ENCODE data around the gene L3MBTL4.

The L3MBTL4 gene

GRCh38 chr18:6039055-6039454 lies 375.7 kb downstream of the L3MBTL4 start:
- TF ChIP-seq GATA2 (IDR thresholded peaks at IDR 0.05; ENCODE audit: low read depth, low read length) (no peak), GATA3 (IDR thresholded peaks at IDR 0.05; ENCODE audit: low read depth, low read length) (no peak)

DNA sequence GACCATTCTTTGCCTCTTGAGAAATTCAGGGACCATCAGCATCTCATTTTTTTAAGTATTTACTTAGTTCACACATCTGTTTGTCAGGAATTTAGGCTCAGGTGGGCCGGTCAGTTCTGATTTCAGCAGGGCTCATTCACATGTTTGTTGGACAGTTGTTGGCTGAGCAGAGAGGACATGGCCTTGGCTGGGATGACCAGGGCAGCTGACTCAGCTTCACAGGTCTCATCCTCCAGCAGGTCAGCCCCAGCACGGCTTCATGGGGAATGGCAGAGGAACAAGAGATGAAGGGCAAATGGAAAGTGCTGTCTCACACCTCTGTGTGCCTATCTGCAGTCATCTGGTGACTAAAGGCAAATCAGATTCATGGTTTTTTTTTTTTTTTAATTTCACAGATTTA lies 383.3 kb downstream of the L3MBTL4 start:
- TF ChIP-seq GATA2 (IDR thresholded peaks at IDR 0.05; ENCODE audit: low read depth, low read length) (no peak), GATA3 (IDR thresholded peaks at IDR 0.05; ENCODE audit: low read depth, low read length) (no peak)

GRCh38 chr18:6031002-6031401 lies 383.7 kb downstream of the L3MBTL4 start:
- TF ChIP-seq GATA2 (IDR thresholded peaks at IDR 0.05; ENCODE audit: low read depth, low read length): no peak
- no peak for TF ChIP-seq GATA3 (IDR thresholded peaks at IDR 0.05; ENCODE audit: low read depth, low read length)

GRCh38 chr18:6024745-6025248 lies 389.9 kb downstream of the L3MBTL4 start:
- no peak for TF ChIP-seq GATA3 (IDR thresholded peaks at IDR 0.05; ENCODE audit: low read depth, low read length)
- no peak for TF ChIP-seq GATA2 (IDR thresholded peaks at IDR 0.05; ENCODE audit: low read depth, low read length)

- TF ChIP-seq GATA3 (IDR thresholded peaks at IDR 0.05; ENCODE audit: low read depth, low read length): no peak
- no peak for TF ChIP-seq GATA2 (IDR thresholded peaks at IDR 0.05; ENCODE audit: low read depth, low read length)
Observed at GRCh38 chr18:6023551-6023950, 391.2 kb downstream of the L3MBTL4 start.

GRCh38 chr18:6022845-6023244 lies 391.9 kb downstream of the L3MBTL4 start:
- TF ChIP-seq GATA2 (IDR thresholded peaks at IDR 0.05; ENCODE audit: low read depth, low read length) (no peak), GATA3 (IDR thresholded peaks at IDR 0.05; ENCODE audit: low read depth, low read length) (no peak)

- TF ChIP-seq GATA3 (IDR thresholded peaks at IDR 0.05; ENCODE audit: low read depth, low read length) (no peak), GATA2 (IDR thresholded peaks at IDR 0.05; ENCODE audit: low read depth, low read length) (no peak)
Observed at GRCh38 chr18:6022074-6022444, 392.7 kb downstream of the L3MBTL4 start.

- TF ChIP-seq GATA2 (IDR thresholded peaks at IDR 0.05; ENCODE audit: low read depth, low read length) (no peak), GATA3 (IDR thresholded peaks at IDR 0.05; ENCODE audit: low read depth, low read length) (no peak)
Observed at GRCh38 chr18:6021306-6022073, 393.2 kb downstream of the L3MBTL4 start.

DNA sequence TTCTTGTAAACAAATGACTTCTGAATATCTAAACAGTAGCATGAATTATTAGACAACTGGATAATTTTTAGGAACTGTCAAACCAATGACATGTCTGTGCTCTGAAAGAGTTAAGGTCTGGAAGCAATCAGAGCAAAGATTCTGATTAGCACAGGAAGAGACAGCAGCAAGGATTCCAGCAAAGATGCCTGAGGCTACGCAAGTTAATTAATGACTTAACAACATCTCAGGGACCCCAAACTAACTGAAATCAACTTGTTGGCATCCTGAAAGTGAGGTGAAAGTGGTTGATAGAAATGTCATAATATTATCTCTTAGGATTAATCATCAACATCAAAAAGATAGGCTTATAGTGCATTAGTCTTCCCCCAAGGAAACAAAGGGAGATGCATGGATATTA lies 396.0 kb downstream of the L3MBTL4 start:
- TF ChIP-seq GATA2 (IDR thresholded peaks at IDR 0.05; ENCODE audit: low read depth, low read length): no peak

DNA sequence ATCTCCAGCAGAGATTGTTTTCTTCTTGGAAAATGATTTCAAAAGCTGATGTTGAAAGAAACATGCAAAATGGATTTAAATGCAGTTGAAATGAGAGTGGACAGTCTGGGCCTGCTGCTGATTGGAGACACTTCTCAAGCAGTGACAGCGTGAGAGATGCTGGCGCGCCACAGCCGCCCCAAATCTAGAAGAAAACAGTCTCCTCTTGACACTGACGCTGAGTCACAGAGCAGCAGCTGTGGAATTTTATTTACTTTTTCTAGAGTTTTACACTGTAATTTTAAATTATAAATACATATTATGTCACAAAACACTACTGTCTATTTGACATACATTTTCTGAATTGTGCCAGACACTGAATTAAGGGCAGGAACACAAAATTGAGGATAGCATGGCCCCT lies 397.5 kb downstream of the L3MBTL4 start:
- TF ChIP-seq GATA3 (IDR thresholded peaks at IDR 0.05; ENCODE audit: low read depth, low read length) (no peak), GATA2 (IDR thresholded peaks at IDR 0.05; ENCODE audit: low read depth, low read length) (no peak)

DNA sequence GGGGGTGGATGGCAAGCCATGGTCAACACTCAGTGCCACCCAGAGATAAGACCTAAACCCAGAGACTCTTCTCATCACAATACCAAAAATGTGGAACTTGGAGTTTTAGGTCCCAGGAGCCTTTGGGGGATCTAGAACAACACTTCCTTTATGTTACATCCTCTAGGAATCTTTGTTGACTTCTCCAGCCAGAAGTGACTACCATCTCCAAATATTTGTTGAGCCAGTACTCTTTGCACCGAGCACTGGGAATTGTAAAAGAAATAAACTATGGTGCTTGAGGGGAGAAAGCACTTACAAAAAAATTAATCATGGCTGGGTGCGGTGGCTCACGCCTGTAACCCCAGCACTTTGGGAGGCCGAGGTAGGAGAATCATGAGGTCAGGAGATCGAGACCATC lies 399.3 kb downstream of the L3MBTL4 start:
- no peak for TF ChIP-seq GATA2 (IDR thresholded peaks at IDR 0.05; ENCODE audit: low read depth, low read length)
- no peak for TF ChIP-seq GATA3 (IDR thresholded peaks at IDR 0.05; ENCODE audit: low read depth, low read length)

DNA sequence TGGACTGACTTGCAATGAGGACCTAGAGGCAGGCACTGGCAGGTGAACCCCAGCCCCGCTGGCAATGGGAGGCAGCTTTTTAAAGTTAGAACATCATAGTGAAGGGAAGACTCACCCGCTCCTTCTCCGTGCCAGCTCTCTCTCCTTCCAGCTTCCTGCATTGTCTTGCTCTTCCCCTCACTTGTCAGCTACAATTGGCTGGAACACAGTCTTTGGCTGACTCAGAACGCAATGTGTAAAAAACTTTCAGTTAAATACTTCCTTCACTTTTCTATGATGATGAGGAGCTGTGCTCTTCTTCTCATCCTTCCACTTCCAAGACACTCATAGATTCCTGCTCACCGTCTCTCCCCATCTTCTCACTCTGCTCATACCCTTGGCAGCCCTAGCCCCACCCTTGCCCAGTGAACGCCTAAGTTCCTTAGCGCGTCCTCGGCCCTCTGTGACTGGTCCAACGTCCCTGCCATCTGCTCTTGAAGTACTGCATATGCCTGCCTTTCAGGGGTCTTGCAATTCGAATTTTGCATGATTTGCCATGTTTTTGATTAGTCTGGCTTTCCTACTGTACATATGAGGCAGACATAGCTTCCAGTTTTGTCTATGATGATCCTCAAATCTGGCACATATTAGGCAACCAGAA lies 401.4 kb downstream of the L3MBTL4 start:
- TF ChIP-seq GATA2 (IDR thresholded peaks at IDR 0.05; ENCODE audit: low read depth, low read length): no peak
- TF ChIP-seq GATA3 (IDR thresholded peaks at IDR 0.05; ENCODE audit: low read depth, low read length): no peak

- TF ChIP-seq GATA2 (IDR thresholded peaks at IDR 0.05; ENCODE audit: low read depth, low read length): no peak
- no peak for TF ChIP-seq GATA3 (IDR thresholded peaks at IDR 0.05; ENCODE audit: low read depth, low read length)
Observed at GRCh38 chr18:6010921-6011320, 403.8 kb downstream of the L3MBTL4 start.

GRCh38 chr18:6010284-6010683 lies 404.4 kb downstream of the L3MBTL4 start:
- TF ChIP-seq GATA2 (IDR thresholded peaks at IDR 0.05; ENCODE audit: low read depth, low read length): no peak
- no peak for TF ChIP-seq GATA3 (IDR thresholded peaks at IDR 0.05; ENCODE audit: low read depth, low read length)

GRCh38 chr18:6009756-6010155 lies 405.0 kb downstream of the L3MBTL4 start:
- TF ChIP-seq GATA2 (IDR thresholded peaks at IDR 0.05; ENCODE audit: low read depth, low read length) (no peak), GATA3 (IDR thresholded peaks at IDR 0.05; ENCODE audit: low read depth, low read length) (no peak)
